Natural killer cell treated with Interleukin-12 subunit alpha and Interleukin-12 subunit beta and Interleukin-15 and Interleukin-18, amount 100 ng/mL, for 72 hours (primary cell): Measurements from ENCODE around the gene ESR1. TPM values are rescaled to one million over a fixed set of nuclear protein-coding genes. Genes with fewer than 3 reads are reported as not detected.

Source experiments
- ATAC-seq, 2 donors: fragments of 150-1000 bp; cut with Tn5 transposase in 1 of 2; sonication (Bioruptor Pico), chemical (Tn5 transposase) in 1 of 2; 2 replicates each; pipeline ENCODE4 v1.10.0; 2021
- DNase-seq: peaks from one replicate; pipeline ENCODE4 v3.0.0; 2022; ENCODE audit warnings: low spot score
- H3K27ac Mint-ChIP-seq, 2 donors: 1 replicate in 1 of 2; 2 replicates in 1 of 2; pipeline ENCODE4 v1.8.0; 2022; ENCODE audit warnings: mixed read lengths in 2 of 2, mild to moderate bottlenecking in 1 of 2, moderate library complexity in 1 of 2
- H3K27me3 Mint-ChIP-seq, 2 donors: 1 replicate in 1 of 2; 2 replicates in 1 of 2; pipeline ENCODE4 v1.8.0; 2022; ENCODE audit warnings: mixed read lengths in 2 of 2
- H3K36me3 Mint-ChIP-seq: one replicate; pipeline ENCODE4 v1.8.0; 2022; ENCODE audit warnings: mixed read lengths
- H3K4me1 Mint-ChIP-seq, 2 donors: 1 replicate in 1 of 2; 2 replicates in 1 of 2; pipeline ENCODE4 v1.8.0; 2022; ENCODE audit warnings: low read depth in 2 of 2, mixed read lengths in 2 of 2, mild to moderate bottlenecking in 1 of 2
- H3K4me3 Mint-ChIP-seq: one replicate; pipeline ENCODE4 v1.8.0; 2022; ENCODE audit warnings: mixed read lengths
- H3K9me3 Mint-ChIP-seq: 2 replicates; pipeline ENCODE4 v1.8.0; 2022; ENCODE audit warnings: mixed read lengths
- total RNA-seq, 2 donors: library from RNA; stranded (reverse); gene quantifications; one replicate each; pipeline ENCODE4 v1.2.3, GENCODE V29; 2022

ESR1 gene
- total RNA-seq, result 1 to 10 TPM; 2.3 to 4.9 TPM

GRCh38 chr6:151807513-151808370 lies at the start of gene ESR1:
TSS of gene ESR1 (plus strand) at chr6:151807682. CDS start at chr6:151807913, 231 bp downstream.
- Mint-ChIP-seq H3K4me3 (peak within 1 kb of the TSS; percentile 47), H3K27me3 (peaks cover 52 to 79% of the 10 kb centered on the region in 2 donors), H3K9me3 (no peaks in the 10 kb centered on the region), H3K27ac (no peak within 1 kb of the TSS), H3K4me1 (peaks cover 0 to 11% of the 10 kb centered on the region in 2 donors), H3K36me3 (no peaks in the 10 kb centered on the region)
- DNase-seq (no peak), ATAC-seq (peak; percentile 39 to 52)

- Mint-ChIP-seq H3K4me1 (peaks cover 12 to 29% of the 10 kb centered on the region in 2 donors), H3K27ac (no peak overlapping the region), H3K27me3 (peaks cover 18 to 23% of the 10 kb centered on the region in 2 donors), H3K36me3 (no peaks in the 10 kb centered on the region), H3K9me3 (no peaks in the 10 kb centered on the region), H3K4me3 (no peak overlapping the region)
- ATAC-seq (no peak), DNase-seq (no peak)
These were observed 47.0 kb upstream of the ESR1 start for GRCh38 chr6:151760486-151760885.

- H3K4me1 Mint-ChIP-seq, result peaks cover 12 to 24% of the 10 kb centered on the region in 2 donors
- no peaks in the 10 kb centered on the region for H3K9me3 Mint-ChIP-seq
- ATAC-seq (no peak), DNase-seq (no peak)
- H3K4me3 Mint-ChIP-seq, result no peak overlapping the region
- no peak overlapping the region for H3K27ac Mint-ChIP-seq
- peaks cover 15 to 18% of the 10 kb centered on the region in 2 donors for H3K27me3 Mint-ChIP-seq
- H3K36me3 Mint-ChIP-seq, result no peaks in the 10 kb centered on the region
These were observed 45.6 kb upstream of the ESR1 start for GRCh38 chr6:151761851-151762250.

- Mint-ChIP-seq H3K27ac (no peak overlapping the region), H3K4me1 (peaks cover 9 to 17% of the 10 kb centered on the region in 2 donors), H3K4me3 (no peak overlapping the region), H3K36me3 (no peaks in the 10 kb centered on the region), H3K27me3 (peaks cover 18 to 28% of the 10 kb centered on the region in 2 donors), H3K9me3 (no peaks in the 10 kb centered on the region)
- no peak for ATAC-seq
- DNase-seq, result no peak
These were observed 44.7 kb upstream of the ESR1 start for GRCh38 chr6:151762817-151763216.

- H3K36me3 Mint-ChIP-seq, result no peaks in the 10 kb centered on the region
- DNase-seq (no peak), ATAC-seq (no peak)
- H3K4me1 Mint-ChIP-seq, result peaks cover 9 to 12% of the 10 kb centered on the region in 2 donors
- H3K9me3 Mint-ChIP-seq, result no peaks in the 10 kb centered on the region
- peaks cover 19 to 32% of the 10 kb centered on the region in 2 donors for H3K27me3 Mint-ChIP-seq
- H3K27ac Mint-ChIP-seq, result no peak overlapping the region
- H3K4me3 Mint-ChIP-seq, result peak overlapping the region; percentile 1
These were observed 44.2 kb upstream of the ESR1 start for GRCh38 chr6:151763303-151763702.

GRCh38 chr6:151763938-151764680 lies 43.4 kb upstream of the ESR1 start:
- Mint-ChIP-seq H3K27ac (peak overlapping the region in 1 of 2 donors; percentile 58), H3K4me1 (peaks cover 9 to 12% of the 10 kb centered on the region in 2 donors), H3K27me3 (peaks cover 19 to 40% of the 10 kb centered on the region in 2 donors), H3K9me3 (no peaks in the 10 kb centered on the region), H3K4me3 (peak overlapping the region; percentile 55), H3K36me3 (no peaks in the 10 kb centered on the region)
- ATAC-seq (peak; percentile 77 to 80), DNase-seq (no peak)

- no peak for DNase-seq
- Mint-ChIP-seq H3K9me3 (no peaks in the 10 kb centered on the region), H3K4me3 (no peak overlapping the region), H3K36me3 (no peaks in the 10 kb centered on the region), H3K27ac (no peak overlapping the region), H3K27me3 (peaks cover 25 to 49% of the 10 kb centered on the region in 2 donors), H3K4me1 (peaks cover 9 to 12% of the 10 kb centered on the region in 2 donors)
- peak in 1 of 2 donors; percentile 48 for ATAC-seq
These were observed 42.0 kb upstream of the ESR1 start for GRCh38 chr6:151765444-151765886.

GRCh38 chr6:151772446-151772845 lies 35.0 kb upstream of the ESR1 start:
- peaks cover 17 to 32% of the 10 kb centered on the region in 2 donors for H3K27me3 Mint-ChIP-seq
- no peak overlapping the region for H3K4me3 Mint-ChIP-seq
- DNase-seq (no peak), ATAC-seq (no peak)
- no peaks in the 10 kb centered on the region for H3K36me3 Mint-ChIP-seq
- no peaks in the 10 kb centered on the region for H3K4me1 Mint-ChIP-seq
- H3K27ac Mint-ChIP-seq, result no peak overlapping the region
- H3K9me3 Mint-ChIP-seq, result no peaks in the 10 kb centered on the region

GRCh38 chr6:151773382-151773781 lies 34.1 kb upstream of the ESR1 start:
- Mint-ChIP-seq H3K9me3 (no peaks in the 10 kb centered on the region), H3K27me3 (peaks cover 16 to 22% of the 10 kb centered on the region in 2 donors), H3K4me1 (no peaks in the 10 kb centered on the region), H3K27ac (no peak overlapping the region), H3K4me3 (no peak overlapping the region), H3K36me3 (no peaks in the 10 kb centered on the region)
- no peak for DNase-seq
- ATAC-seq, result no peak

- H3K4me1 Mint-ChIP-seq, result no peaks in the 10 kb centered on the region
- no peak overlapping the region for H3K27ac Mint-ChIP-seq
- no peak overlapping the region for H3K4me3 Mint-ChIP-seq
- peaks cover 9 to 13% of the 10 kb centered on the region in 2 donors for H3K27me3 Mint-ChIP-seq
- no peak for ATAC-seq
- no peak for DNase-seq
- no peaks in the 10 kb centered on the region for H3K9me3 Mint-ChIP-seq
- H3K36me3 Mint-ChIP-seq, result no peaks in the 10 kb centered on the region
These were observed 24.9 kb upstream of the ESR1 start for GRCh38 chr6:151782560-151782959.

GRCh38 chr6:151783692-151784091 lies 23.8 kb upstream of the ESR1 start:
- DNase-seq (no peak), ATAC-seq (no peak)
- H3K4me3 Mint-ChIP-seq, result no peak overlapping the region
- no peaks in the 10 kb centered on the region for H3K4me1 Mint-ChIP-seq
- H3K36me3 Mint-ChIP-seq, result peaks cover 9% of the 10 kb centered on the region
- no peaks in the 10 kb centered on the region for H3K9me3 Mint-ChIP-seq
- no peak overlapping the region for H3K27ac Mint-ChIP-seq
- H3K27me3 Mint-ChIP-seq, result peaks cover 7 to 24% of the 10 kb centered on the region in 2 donors

GRCh38 chr6:151784441-151785214 lies 22.9 kb upstream of the ESR1 start:
- no peaks in the 10 kb centered on the region for H3K9me3 Mint-ChIP-seq
- H3K27me3 Mint-ChIP-seq, result peaks cover 7 to 26% of the 10 kb centered on the region in 2 donors
- ATAC-seq (no peak), DNase-seq (no peak)
- no peak overlapping the region for H3K27ac Mint-ChIP-seq
- no peak overlapping the region for H3K4me3 Mint-ChIP-seq
- H3K36me3 Mint-ChIP-seq, result peaks cover 9% of the 10 kb centered on the region
- no peaks in the 10 kb centered on the region for H3K4me1 Mint-ChIP-seq

GRCh38 chr6:151796842-151797530 lies 10.5 kb upstream of the ESR1 start:
- Mint-ChIP-seq H3K27me3 (peaks cover 17 to 36% of the 10 kb centered on the region in 2 donors), H3K9me3 (no peaks in the 10 kb centered on the region), H3K4me1 (no peaks in the 10 kb centered on the region), H3K36me3 (no peaks in the 10 kb centered on the region), H3K4me3 (no peak overlapping the region), H3K27ac (no peak overlapping the region)
- no peak for ATAC-seq
- no peak for DNase-seq
